HG03354 (cell line): ENCODE measurements around the gene HHAT.

Source experiments
- ATAC-seq: cut with Tn5 transposase; IDR thresholded peaks from one replicate; pipeline ENCODE4 v1.9.1; 2021; ENCODE audit warnings: mild to moderate bottlenecking; ENCODE audit not compliant: unreplicated experiment, poor library complexity, severe bottlenecking

Gene HHAT

DNA sequence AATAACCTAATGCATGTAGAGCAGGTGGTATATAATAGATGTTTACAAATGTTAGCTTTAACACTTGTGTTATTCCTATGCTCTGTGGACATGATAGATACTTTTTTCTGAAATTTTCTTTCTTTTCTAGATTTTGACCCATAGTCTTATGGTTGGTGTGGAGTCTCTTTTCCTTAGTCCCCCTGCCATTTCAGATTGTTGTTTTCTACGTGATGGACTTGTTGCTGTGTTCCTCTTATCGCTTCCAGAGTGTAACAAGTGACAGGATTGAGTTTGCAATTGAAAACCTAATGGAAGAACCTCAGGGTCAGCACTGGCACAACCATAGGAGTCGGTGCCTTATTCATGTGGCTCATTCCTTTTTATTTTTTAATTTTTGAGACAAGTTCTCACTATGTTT lies 136.4 kb downstream of the HHAT start:
- ATAC-seq, result no peak

- no peak for ATAC-seq
Observed at GRCh38 chr1:210467440-210468043, 138.8 kb downstream of the HHAT start.

- no peak for ATAC-seq
Observed at GRCh38 chr1:210469441-210469840, 140.7 kb downstream of the HHAT start.

- no peak for ATAC-seq
Observed at GRCh38 chr1:210475321-210475720, 146.6 kb downstream of the HHAT start.

DNA sequence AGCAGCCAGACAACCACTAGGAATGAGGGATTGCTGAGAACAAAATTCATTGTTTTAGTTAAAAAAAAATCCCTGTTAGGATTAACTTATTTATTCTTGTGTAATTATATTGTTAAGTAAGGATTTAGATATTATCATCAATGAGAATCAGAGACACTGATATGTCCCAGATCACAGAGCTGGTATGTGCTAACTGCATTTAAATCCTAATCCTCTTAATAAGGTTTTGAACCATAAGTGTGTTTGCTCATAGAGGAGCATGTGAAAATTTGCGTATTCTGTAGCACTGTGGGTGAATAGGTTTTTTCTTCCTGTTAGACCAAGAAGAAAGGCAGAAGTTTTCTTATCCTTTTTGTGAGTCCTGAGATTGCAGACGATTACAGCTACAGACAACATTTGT lies 147.1 kb downstream of the HHAT start:
- ATAC-seq, result no peak

- no peak for ATAC-seq
Observed at GRCh38 chr1:210476730-210477129, 148.0 kb downstream of the HHAT start.

GRCh38 chr1:210477328-210477924 lies 148.7 kb downstream of the HHAT start:
- no peak for ATAC-seq

DNA sequence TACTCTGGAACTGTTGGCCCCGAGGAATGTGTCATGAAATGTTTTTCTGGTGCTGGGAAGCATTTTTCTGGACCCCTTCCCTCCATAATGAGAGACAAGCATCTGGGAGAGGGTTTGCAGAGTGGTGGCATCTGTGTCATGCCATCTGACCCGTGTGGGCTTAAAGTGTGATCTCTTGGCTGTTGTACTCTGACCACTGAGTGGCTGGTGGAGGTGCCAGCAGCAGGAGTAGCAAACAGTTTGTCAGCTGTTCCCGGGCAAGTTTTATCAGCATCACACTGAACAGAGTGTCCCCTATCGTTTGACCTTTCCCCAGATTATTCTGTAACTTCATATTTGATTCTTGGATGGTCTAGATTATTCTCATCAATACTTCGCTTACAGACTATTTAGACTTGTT lies 150.1 kb downstream of the HHAT start:
- ATAC-seq, result no peak

DNA sequence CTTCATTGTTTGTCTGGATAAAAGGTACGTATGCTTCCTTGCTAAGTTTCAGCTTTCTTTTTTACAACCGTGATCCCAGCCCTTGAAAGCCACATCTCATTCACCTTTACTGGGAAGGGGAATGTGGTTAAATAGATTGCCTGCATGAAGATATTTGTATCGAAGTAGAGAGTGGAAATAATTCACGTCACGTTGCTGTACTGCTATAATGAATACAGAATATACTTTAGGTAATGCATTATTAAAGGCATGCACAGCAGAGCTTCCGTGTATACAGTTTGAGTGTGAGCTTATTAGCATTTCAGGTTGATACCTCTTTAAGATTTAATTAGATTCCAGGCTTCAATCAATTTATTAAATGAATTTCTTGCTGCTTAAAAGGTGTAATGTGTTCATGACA lies 153.8 kb downstream of the HHAT start:
- no peak for ATAC-seq

DNA sequence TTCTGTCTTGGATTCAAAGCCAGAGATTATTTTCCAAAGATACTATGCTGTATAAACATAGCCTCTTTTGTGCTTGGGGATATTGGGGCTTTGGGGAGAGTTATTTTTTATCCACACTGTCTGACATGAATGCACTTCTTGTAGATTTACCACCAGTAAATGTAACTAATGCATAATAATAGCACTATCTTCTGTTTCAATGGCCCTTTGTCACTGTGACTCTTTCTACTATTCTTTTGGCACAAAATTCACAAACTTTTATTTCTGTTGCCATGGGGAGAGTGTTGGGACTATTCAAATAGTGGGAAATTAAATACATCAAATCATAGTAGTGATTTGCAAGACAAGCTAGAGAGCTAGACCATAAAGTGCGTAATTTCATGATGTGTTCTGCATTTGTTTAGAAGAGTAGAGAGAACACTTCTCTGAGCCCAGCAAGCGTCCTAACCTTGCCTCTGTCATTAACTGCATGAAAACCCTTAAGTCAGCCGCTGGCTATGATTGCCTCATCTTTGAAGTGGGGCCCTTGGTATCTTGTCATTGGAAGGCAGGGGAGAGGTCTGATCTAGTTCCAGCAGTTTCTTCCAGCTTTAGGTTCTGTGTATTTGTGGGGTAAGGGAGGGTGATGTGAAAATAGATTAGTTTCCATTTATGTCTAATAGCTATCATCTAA lies 154.4 kb downstream of the HHAT start:
- no peak for ATAC-seq

- no peak for ATAC-seq
Observed at GRCh38 chr1:210483821-210484220, 155.1 kb downstream of the HHAT start.

DNA sequence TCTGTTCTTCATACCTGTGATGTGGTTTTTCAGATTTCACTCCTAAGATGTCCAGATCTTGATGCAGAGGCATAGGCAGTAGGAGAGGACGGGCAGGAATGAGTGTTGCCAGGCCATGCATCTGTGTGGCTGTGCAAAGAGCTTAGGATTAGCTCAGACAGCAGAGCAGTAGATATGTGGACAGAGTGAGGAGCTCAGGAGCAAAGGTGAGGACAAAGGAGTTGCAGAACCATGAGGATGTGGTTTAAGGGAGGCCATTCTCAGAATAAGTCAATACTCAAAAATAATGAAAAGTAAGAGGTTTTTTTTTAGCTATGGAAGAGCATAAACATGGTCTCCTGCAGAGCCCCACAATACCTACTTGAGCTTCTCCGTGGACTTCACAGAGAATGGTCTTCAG lies 158.3 kb downstream of the HHAT start:
- ATAC-seq, result no peak

- no peak for ATAC-seq
Observed at GRCh38 chr1:210489491-210489890, 160.8 kb downstream of the HHAT start.

- ATAC-seq, result no peak
Observed at GRCh38 chr1:210490781-210491180, 162.1 kb downstream of the HHAT start.

GRCh38 chr1:210496063-210496462 lies 167.4 kb downstream of the HHAT start:
- ATAC-seq, result no peak

DNA sequence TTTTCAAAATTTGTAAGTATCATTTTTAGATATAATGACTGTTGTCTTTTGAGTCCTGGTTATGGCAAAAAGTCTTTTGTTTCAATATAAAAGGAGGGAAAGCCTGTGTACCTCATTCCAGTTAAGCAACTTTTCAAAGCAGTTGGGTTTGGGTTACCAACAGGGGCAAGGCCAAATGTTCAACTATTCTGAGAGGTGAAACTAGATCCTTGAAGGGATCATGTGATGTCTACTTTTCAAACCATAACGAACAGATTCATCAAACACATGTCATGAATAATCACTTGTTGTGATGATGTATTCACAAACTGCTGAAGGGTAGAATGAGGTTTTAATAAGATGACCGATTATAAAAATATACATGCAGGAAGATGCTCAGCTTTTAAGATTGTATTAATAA lies 171.3 kb downstream of the HHAT start:
- ATAC-seq, result no peak

GRCh38 chr1:210500831-210501230 lies 172.1 kb downstream of the HHAT start:
- no peak for ATAC-seq

DNA sequence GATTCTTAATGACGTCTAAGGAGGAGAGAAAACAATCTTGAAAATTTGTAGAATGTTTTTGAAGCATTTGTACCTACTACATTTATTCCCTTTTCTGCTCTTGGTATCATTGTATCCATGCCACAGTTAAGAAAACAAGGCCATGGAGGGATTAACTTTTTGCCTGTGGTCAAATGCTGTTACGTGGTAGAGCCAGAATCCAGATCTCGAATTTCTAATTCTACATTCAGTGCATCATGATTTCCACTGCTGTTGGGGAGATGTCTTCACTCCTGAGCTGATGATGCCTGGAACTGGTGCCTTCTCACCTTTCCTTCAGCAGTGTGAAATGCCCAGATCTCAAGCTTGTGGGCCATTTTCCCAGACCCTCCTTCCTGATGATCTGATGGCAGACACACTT lies 175.6 kb downstream of the HHAT start:
- no peak for ATAC-seq

DNA sequence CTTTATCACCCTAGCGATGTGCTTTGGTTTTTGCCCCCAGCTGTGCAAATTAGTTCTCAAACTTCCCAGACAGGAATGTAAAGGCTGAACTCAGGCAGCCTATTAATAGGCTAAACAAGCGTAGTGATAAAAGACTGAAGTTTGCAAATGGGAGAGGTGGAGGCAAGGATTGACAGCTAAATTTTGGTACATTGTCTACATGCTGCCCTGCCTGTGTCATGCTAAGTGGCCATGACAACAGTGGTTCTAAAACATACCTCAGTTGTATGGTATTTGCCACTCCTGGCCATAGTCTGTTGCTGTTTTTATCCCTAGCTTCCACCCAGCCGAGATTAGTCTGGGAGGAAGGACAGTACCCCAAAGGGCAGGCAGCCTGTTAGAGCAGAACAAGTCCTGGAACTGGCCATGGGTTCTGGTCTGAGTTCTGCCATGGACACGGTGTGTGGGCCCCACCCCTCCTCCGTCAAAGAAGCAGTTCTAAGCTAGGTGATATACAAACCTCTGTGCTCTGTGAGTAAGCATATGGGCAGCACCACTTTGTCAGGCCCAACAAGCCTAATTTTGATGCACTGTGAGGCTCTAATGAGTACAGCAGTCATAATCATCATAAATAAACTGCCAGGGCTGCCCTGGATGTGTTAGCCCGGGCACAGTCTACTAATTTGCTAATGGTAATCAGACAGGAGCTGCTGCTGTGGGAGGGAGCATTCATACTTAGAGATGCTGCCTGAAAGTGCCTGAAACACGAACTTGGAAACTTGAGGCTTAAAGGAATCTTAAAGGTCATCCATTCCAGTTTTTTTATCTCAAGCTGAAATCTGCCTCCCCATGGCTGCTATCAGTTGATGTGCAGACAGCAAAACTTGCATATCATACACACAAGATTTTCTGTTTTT lies 177.1 kb downstream of the HHAT start:
- ATAC-seq, result no peak

DNA sequence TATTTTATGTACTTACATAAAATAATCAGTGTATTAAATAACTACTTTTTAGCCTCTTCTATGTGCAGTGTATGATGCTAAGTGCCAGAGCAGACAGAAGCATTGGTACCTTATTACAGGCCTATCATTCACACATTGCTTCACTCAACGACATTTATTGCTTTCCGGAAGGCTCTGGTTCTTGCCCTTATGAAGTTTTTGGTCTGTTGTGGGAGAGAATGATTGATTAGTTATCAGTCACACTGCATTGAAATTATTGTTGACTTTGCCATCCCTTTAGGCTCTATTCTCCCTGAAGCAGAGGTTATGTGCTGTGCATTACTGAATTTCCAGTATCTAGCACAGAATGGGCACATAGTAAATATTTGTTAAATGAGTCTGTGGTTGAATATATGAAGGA lies 178.0 kb downstream of the HHAT start:
- ATAC-seq, result no peak
